Neural crest cell (in vitro differentiated cells): ENCODE data around the gene CBLIF. TPM values are rescaled to one million over a fixed set of nuclear protein-coding genes. Genes with fewer than 3 reads are reported as not detected.

Source experiments
- DNase-seq: peaks from one replicate; pipeline ENCODE4 v3.0.0; 2021; ENCODE audit warnings: low read depth, mixed read lengths, low spot score
- H3K27ac Mint-ChIP-seq: one replicate; pipeline ENCODE4 v1.8.0; 2021; ENCODE audit warnings: mild to moderate bottlenecking, mixed read lengths; ENCODE audit not compliant: unreplicated experiment
- H3K27me3 Mint-ChIP-seq: 2 replicates; pipeline ENCODE4 v1.8.0; 2021; ENCODE audit warnings: low read depth, mild to moderate bottlenecking, mixed read lengths
- H3K36me3 Mint-ChIP-seq: 2 replicates; pipeline ENCODE4 v1.8.0; 2021; ENCODE audit warnings: low read depth, mild to moderate bottlenecking, mixed read lengths
- H3K4me1 Mint-ChIP-seq: 2 replicates; pipeline ENCODE4 v1.8.0; 2021; ENCODE audit warnings: mixed read lengths
- H3K4me3 Mint-ChIP-seq: one replicate; pipeline ENCODE4 v1.8.0; 2021; ENCODE audit warnings: mild to moderate bottlenecking, mixed read lengths
- H3K9me3 Mint-ChIP-seq: 2 replicates; pipeline ENCODE4 v1.8.0; 2021; ENCODE audit warnings: mixed read lengths
- CTCF ChIP-seq: fragments of 200-600 bp; sonication (generic); conservative IDR thresholded peaks from 2 replicates; pipeline ENCODE4 v1.5.0; 2021; ENCODE audit warnings: antibody characterized with exemption, mild to moderate bottlenecking
- total RNA-seq: library from RNA; stranded (reverse); gene quantifications from 2 replicates; pipeline ENCODE4 v1.2.1, GENCODE V29; 2021

The CBLIF gene
- total RNA-seq, 1 donor from 2014 or later = not detected

DNA sequence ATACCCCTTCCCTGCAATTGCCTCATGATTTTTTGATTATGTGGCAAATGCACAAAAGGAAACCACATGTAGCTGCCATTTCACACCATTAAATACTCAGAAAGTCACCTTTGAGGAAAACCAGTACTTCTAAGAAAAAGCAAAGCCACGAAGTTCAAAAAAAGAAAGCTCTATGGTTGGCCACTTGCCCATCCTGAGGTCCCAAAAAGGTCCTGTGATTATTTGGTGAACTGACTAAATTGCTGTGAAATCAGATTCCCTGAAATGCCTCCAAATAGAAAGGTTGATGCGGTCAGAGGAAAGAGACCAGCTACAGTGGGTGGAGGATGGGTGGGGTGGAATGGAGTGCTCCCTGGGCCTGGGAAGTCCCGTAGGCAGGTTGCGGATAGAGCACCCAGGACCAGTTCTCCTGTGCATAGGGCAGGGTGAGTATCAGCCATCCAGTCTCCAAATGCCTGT is 61.6 kb downstream of the CBLIF start:
- Mint-ChIP-seq H3K9me3 (no peaks in the 10 kb centered on the region), H3K4me1 (no peaks in the 10 kb centered on the region), H3K27me3 (no peaks in the 10 kb centered on the region), H3K36me3 (no peaks in the 10 kb centered on the region), H3K27ac (no peak overlapping the region), H3K4me3 (no peak overlapping the region)
- TF ChIP-seq CTCF = no peak
- no peak for DNase-seq

DNA sequence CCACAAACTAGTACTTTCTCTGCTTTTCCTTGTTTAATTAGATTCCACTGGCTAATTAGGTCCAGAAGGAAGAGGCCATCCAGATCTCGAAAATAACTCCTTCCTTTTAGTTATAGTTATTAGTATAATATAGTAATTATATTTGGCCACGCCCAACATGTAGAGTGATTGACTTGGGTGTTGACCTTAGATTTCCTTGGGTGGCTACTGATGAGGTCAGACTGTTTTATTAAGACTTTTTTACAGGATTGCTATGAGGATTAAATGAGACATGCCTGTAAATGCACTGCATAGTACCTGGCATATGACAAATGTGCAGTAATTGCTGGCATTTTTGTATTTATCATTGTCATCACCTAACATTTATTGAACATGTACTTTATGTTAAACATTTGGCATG is 63.2 kb downstream of the CBLIF start:
- no peaks in the 10 kb centered on the region for H3K36me3 Mint-ChIP-seq
- no peak overlapping the region for H3K4me3 Mint-ChIP-seq
- TF ChIP-seq CTCF = no peak
- no peak for DNase-seq
- no peaks in the 10 kb centered on the region for H3K27me3 Mint-ChIP-seq
- H3K9me3 Mint-ChIP-seq = no peaks in the 10 kb centered on the region
- H3K27ac Mint-ChIP-seq = no peak overlapping the region
- no peaks in the 10 kb centered on the region for H3K4me1 Mint-ChIP-seq

- no peak overlapping the region for H3K4me3 Mint-ChIP-seq
- no peaks in the 10 kb centered on the region for H3K4me1 Mint-ChIP-seq
- no peaks in the 10 kb centered on the region for H3K36me3 Mint-ChIP-seq
- no peak for DNase-seq
- no peak for TF ChIP-seq CTCF
- H3K27ac Mint-ChIP-seq = no peak overlapping the region
- no peaks in the 10 kb centered on the region for H3K9me3 Mint-ChIP-seq
- no peaks in the 10 kb centered on the region for H3K27me3 Mint-ChIP-seq
Observed at GRCh38 chr11:59779487-59779886, 65.8 kb downstream of the CBLIF start.

Other genes with a start within 250 kb of the CBLIF start
- 30.0 and 30.5 TPM in 2 replicates for gene OSBP, start 229.7 kb downstream of the CBLIF start, total RNA-seq
- 35.4 and 36.6 TPM in 2 replicates for gene PATL1, start 176.5 kb downstream of the CBLIF start, total RNA-seq
- gene OR10V1, start 131.7 kb downstream of the CBLIF start, total RNA-seq = not detected in 2 replicates
- 6.5 and 7.0 TPM in 2 replicates for gene STX3, start 90.1 kb downstream of the CBLIF start, total RNA-seq
- 44.4 and 45.6 TPM in 2 replicates for gene MRPL16, start 34.7 kb downstream of the CBLIF start, total RNA-seq
- not detected in 2 replicates for gene TCN1, start 21.0 kb upstream of the CBLIF start, total RNA-seq
- gene OOSP3, start 33.3 kb upstream of the CBLIF start, total RNA-seq = not detected in 2 replicates
- not detected in 2 replicates for gene OOSP1, start 92.9 kb upstream of the CBLIF start, total RNA-seq
- gene OOSP4A, start 118.5 kb upstream of the CBLIF start, total RNA-seq = not detected in 2 replicates
- gene OOSP4B, start 171.7 kb upstream of the CBLIF start, total RNA-seq = not detected in 2 replicates
- not detected in 2 replicates for gene OOSP2, start 194.9 kb upstream of the CBLIF start, total RNA-seq
- gene MS4A3, start 211.2 kb upstream of the CBLIF start, total RNA-seq = not detected in 2 replicates
- not detected in 2 replicates for gene MS4A2, start 243.2 kb upstream of the CBLIF start, total RNA-seq